GM12878 (cell line): ENCODE measurements around the gene TMPRSS6. TPM values are rescaled to one million over a fixed set of nuclear protein-coding genes. Genes with fewer than 3 reads are reported as not detected.

ENCODE experiments used
- ATAC-seq: fragments of 200-7000 bp; cut with Tn5 transposase; 3 replicates; pipeline ENCODE4 v1.9.1; 2020; ENCODE audit warnings: mild to moderate bottlenecking, moderate library complexity
- BruUV-seq: library from RNA; stranded (reverse); fragments of 400-500 nt; replicated peaks from 2 replicates; lab custom pipeline; 2021; lab: Mats Ljungman, UMichigan
- CTCF ChIA-PET: fragments of 300-600 bp; sonication (Branson Sonifier 250); formaldehyde crosslinking; extraction: SDS; loops from one replicate; lab custom pipeline; 2021; ENCODE audit warnings: inconsistent platforms; lab: Yijun Ruan, JAX
- POLR2A ChIA-PET: fragments of 350-600 bp; formaldehyde crosslinking; extraction: SDS; loops from one replicate; lab custom pipeline; 2021; ENCODE audit warnings: inconsistent platforms; lab: Charles Lee
- RAD21 ChIA-PET: fragments of 300-600 bp; sonication (Branson Sonifier 250); formaldehyde crosslinking; loops from one replicate; lab custom pipeline; 2023; ENCODE audit warnings: antibody characterized with exemption; ENCODE audit not compliant: unreplicated experiment; lab: Charles Lee
- SMC1A ChIA-PET: fragments of 300-600 bp; sonication (Branson Sonifier 250); formaldehyde crosslinking; loops from one replicate; lab custom pipeline; 2023; ENCODE audit not compliant: unreplicated experiment, uncharacterized antibody; lab: Charles Lee
- DNase-seq: peaks from one replicate; pipeline ENCODE4 v3.0.0-alpha.2; 2011; ENCODE audit warnings: low read depth, low spot score
- FAIRE-seq: peaks from 3 replicates; lab custom pipeline; 2011; peaks lifted over from hg19 to GRCh38; lab: Jason Lieb, UNC
- H2AFZ ChIP-seq: 2 replicates; pipeline ENCODE4 v1.6.0; 2011; ENCODE audit warnings: low read depth, low read length, control low read depth; ENCODE audit not compliant: control insufficient read depth
- H3K27ac ChIP-seq: 2 replicates; pipeline ENCODE4 v1.5.1; 2011; ENCODE audit warnings: control low read depth; ENCODE audit not compliant: control insufficient read depth, insufficient read depth
- H3K27me3 ChIP-seq, 2 experiments: replicated peaks in 1 of 2; 2 replicates each; pipeline versions ENCODE4 v1.6.0 to v1.6.1; 2011; ENCODE audit warnings: low read length in 1 of 2; ENCODE audit not compliant: control insufficient read depth in 2 of 2, insufficient read depth in 2 of 2
- H3K36me3 ChIP-seq, 2 experiments: 2 replicates each; pipeline ENCODE4 v1.5.1; 2011; ENCODE audit warnings: low read length in 1 of 2; ENCODE audit not compliant: control insufficient read depth in 2 of 2, insufficient read depth in 2 of 2
- H3K4me1 ChIP-seq: 2 replicates; pipeline ENCODE4 v1.6.1; 2011; ENCODE audit warnings: mild to moderate bottlenecking, low read length, moderate library complexity, mixed read lengths; ENCODE audit not compliant: control insufficient read depth, insufficient read depth
- H3K4me2 ChIP-seq: 2 replicates; pipeline ENCODE4 v1.6.0; 2011; ENCODE audit warnings: control low read depth; ENCODE audit not compliant: control insufficient read depth, insufficient read depth
- H3K4me3 ChIP-seq: fragments of 200-600 bp; sonication (generic); 2 replicates; pipeline ENCODE4 v1.5.1; 2016
- H3K79me2 ChIP-seq: 2 replicates; pipeline ENCODE4 v1.6.0; 2011; ENCODE audit warnings: low read length; ENCODE audit not compliant: control insufficient read depth, insufficient read depth
- H3K9ac ChIP-seq: 2 replicates; pipeline ENCODE4 v1.8.0; 2011; ENCODE audit warnings: low read length, control low read depth, mixed read lengths; ENCODE audit not compliant: control insufficient read depth, insufficient read depth
- H3K9me3 ChIP-seq: replicated peaks from 3 replicates; pipeline ENCODE4 v1.5.1; 2011; ENCODE audit warnings: mild to moderate bottlenecking, low read length; ENCODE audit not compliant: control insufficient read depth, insufficient read depth
- H4K20me1 ChIP-seq: 2 replicates; pipeline ENCODE4 v1.6.0; 2011; ENCODE audit not compliant: control insufficient read depth, insufficient read depth
- ATF7 ChIP-seq: fragments of 450-650 bp; IDR thresholded peaks from 2 replicates; pipeline ENCODE4 v1.6.1; 2016; ENCODE audit warnings: low read depth, mild to moderate bottlenecking
- CREB1 ChIP-seq: IDR thresholded peaks from 2 replicates; pipeline ENCODE4 v1.6.1; 2012; ENCODE audit warnings: low read depth, mild to moderate bottlenecking, inconsistent platforms
- CREM ChIP-seq: IDR thresholded peaks from 2 replicates; pipeline ENCODE4 v1.6.1; 2014; ENCODE audit warnings: antibody characterized with exemption, low read depth
- ZNF384 ChIP-seq: IDR thresholded peaks from 2 replicates; pipeline ENCODE4 v1.6.1; 2012; ENCODE audit warnings: low read depth, mild to moderate bottlenecking, low read length, improper control_type of control experiment, borderline replicate concordance
- WGBS: methylation state at CpG from one replicate; pipeline ENCODE4 v1.1.6; 2016; ENCODE audit warnings: low lambda C conversion rate; ENCODE audit not compliant: insufficient replicate concordance, insufficient coverage; ENCODE audit errors: missing lambda C conversion rate; 5-methylcytosine and 5-hydroxymethylcytosine counted together
- in situ Hi-C: fragments of 300-500 bp; cut with MboI; formaldehyde crosslinking; loops from 9 replicates; pipeline ENCODE4 v1.14.3; 2018; ENCODE audit warnings: mixed read lengths
- intact Hi-C: fragments of 100-400 bp; cut with micrococcal nuclease; formaldehyde crosslinking; loops from one replicate; pipeline ENCODE4 v1.14.2; 2022; ENCODE audit not compliant: unreplicated experiment
- polyA plus RNA-seq, 11 experiments: library from polyadenylated mRNA; depleted of rRNA in 4 of 11; unstranded in 6 of 11; stranded (reverse) in 5 of 11; fragments of >200 nt; fragmentation: Nextera tagmentation in 4 of 11; fragmentation: Illumina TruSeq in 1 of 11; extraction: Ambion mirVana in 4 of 11; extraction: Trizol in 1 of 11; gene quantifications; 1 replicate in 1 of 11; 2 replicates in 10 of 11; pipeline versions ENCODE4 v1.2.1 to v1.2.3, GENCODE V29; 2011 to 2016; ENCODE audit warnings: inconsistent platforms in 2 of 11, missing spikeins in 2 of 11, low read depth in 1 of 11
- total RNA-seq, 4 experiments: library from RNA; depleted of rRNA in 3 of 4; stranded (reverse); fragments of >200 nt in 3 of 4; fragmentation: Illumina TruSeq in 1 of 4; extraction: Trizol in 1 of 4; gene quantifications; 2 replicates each; pipeline versions ENCODE4 v1.2.1 to v1.2.3, GENCODE V29; 2013 to 2021
- TF ChIP-seq, protein P1 (sequence below): IDR thresholded peaks from 2 replicates; pipeline ENCODE4 v1.6.1; 2011; ENCODE audit warnings: borderline replicate concordance, low read depth, mild to moderate bottlenecking, moderate library complexity, mixed read lengths, low read length; ENCODE audit not compliant: insufficient read depth; ENCODE audit errors: extremely low read length

TMPRSS6 gene
- total and polyA plus RNA-seq, 10 of the 15 experiments (the other 5 are each of a cell fraction or from before 2014, with no cell fraction given): 0.06 to 0.69 (median 0.19) TPM; not detected in 6

DNA sequence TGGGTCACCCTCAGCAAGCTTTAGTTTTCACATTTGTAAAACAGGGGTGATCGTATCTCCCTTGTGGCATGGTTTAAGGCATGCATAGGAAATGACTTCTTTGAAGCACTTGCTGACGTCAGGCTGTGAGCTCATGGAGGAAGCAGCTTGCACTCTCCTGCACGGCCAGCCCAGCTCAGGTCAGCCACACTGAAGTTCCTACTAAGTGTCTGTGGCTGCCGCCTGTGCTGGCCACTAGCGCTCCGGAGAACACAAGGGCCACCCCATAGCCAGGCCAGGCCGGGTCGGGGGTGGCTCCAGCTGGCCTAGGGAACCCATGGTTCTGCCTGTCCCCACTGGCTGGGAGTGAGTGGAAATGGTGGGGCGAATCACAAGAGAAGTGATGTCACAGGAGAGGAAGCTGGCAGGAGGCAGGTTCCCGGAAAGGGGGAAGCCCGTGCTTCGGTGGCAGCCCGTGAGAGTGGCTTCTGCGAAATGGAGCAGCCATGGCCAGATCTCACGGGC lies 29.8 kb downstream of the TMPRSS6 start:
- Histone ChIP-seq H3K79me2 (no peaks in the 10 kb centered on the region), H3K4me3 (no peak overlapping the region), H3K9me3 (no peaks in the 10 kb centered on the region), H3K9ac (no peak overlapping the region), H3K27me3 (peaks cover 0 to 3% of the 10 kb centered on the region in 2 experiments; a peak in 2 of 4 replicates), H3K27ac (no peak overlapping the region), H3K36me3 (no peaks in the 10 kb centered on the region), H3K4me1 (peaks cover 10% of the 10 kb centered on the region), H4K20me1 (no peaks in the 10 kb centered on the region), H3K4me2 (no peak overlapping the region), H2AFZ (no peak overlapping the region)
- TF ChIP-seq CREM (peak; percentile 64), CREB1 (peak; percentile 70), ATF7 (0 out of 2 replicates have a peak, but pooled peaks have one; percentile 22), ZNF384 (no peak)
- TF ChIP-seq, protein P1, sequence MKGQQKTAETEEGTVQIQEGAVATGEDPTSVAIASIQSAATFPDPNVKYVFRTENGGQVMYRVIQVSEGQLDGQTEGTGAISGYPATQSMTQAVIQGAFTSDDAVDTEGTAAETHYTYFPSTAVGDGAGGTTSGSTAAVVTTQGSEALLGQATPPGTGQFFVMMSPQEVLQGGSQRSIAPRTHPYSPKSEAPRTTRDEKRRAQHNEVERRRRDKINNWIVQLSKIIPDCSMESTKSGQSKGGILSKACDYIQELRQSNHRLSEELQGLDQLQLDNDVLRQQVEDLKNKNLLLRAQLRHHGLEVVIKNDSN: no peak
- CTCF ChIA-PET: interaction anchor here (0.6 to 1.4 kb wide), 13 partner anchors 18 to 180 kb away, joined by 3 to 11 read pairs (median 4); partner anchors contain the start of genes IL2RB and RAC2
- ATAC-seq (peak; percentile 32), DNase-seq (no peak), FAIRE-seq (no peak)
- in situ Hi-C loops: loop anchor here (5.0 kb wide), 1 partner anchor 108 kb away; the partner anchor contains the start of gene C1QTNF6
- POLR2A ChIA-PET: interaction anchor here (1.8 kb wide), 1 partner anchor 42 kb away, joined by 6 read pairs; no protein-coding TSS in a partner anchor
- SMC1A ChIA-PET: interaction anchor here (0.8 to 1.4 kb wide), 8 partner anchors 10 to 181 kb away, joined by 3 to 7 read pairs (median 4); no protein-coding TSS in a partner anchor
- RAD21 ChIA-PET: interaction anchor here (0.6 to 1.3 kb wide), 10 partner anchors 8 to 118 kb away, joined by 3 to 8 read pairs (median 4); no protein-coding TSS in a partner anchor
- BruUV-seq: no TSS peak
- intact Hi-C loops: loop anchor here (2.0 to 5.0 kb wide), 2 partner anchors 68 to 181 kb away; partner anchors contain the start of gene IL2RB
- 44% methylated on average over 15 of the region's 15 CpGs for WGBS
